CD4-positive, CD25-positive, alpha-beta regulatory T cell (primary cell): ENCODE results near the gene GPR65. TPM values are rescaled to one million over a fixed set of nuclear protein-coding genes. Genes with fewer than 3 reads are reported as not detected.

ENCODE experiments used
- ATAC-seq, 2 donors: fragments of 150-1000 bp; cut with Tn5 transposase; one replicate each; pipeline ENCODE4 v1.10.0; 2021; ENCODE audit warnings: low read depth in 2 of 2, moderate number of reproducible peaks in 2 of 2, moderate library complexity in 1 of 2
- DNase-seq, 3 donors: peaks; one replicate each; pipeline versions ENCODE4 v3.0.0 to v3.0.0-alpha.2; 2012 to 2022; ENCODE audit warnings: mixed read lengths in 1 of 3
- H3K27ac ChIP-seq: one replicate; pipeline ENCODE4 v1.7.0; 2013; ENCODE audit warnings: mild to moderate bottlenecking, low read length; ENCODE audit not compliant: insufficient read depth, poor library complexity, severe bottlenecking
- H3K27me3 ChIP-seq: one replicate; pipeline ENCODE4 v1.7.0; 2013; ENCODE audit warnings: low read length; ENCODE audit not compliant: control insufficient read depth, insufficient read depth
- H3K36me3 ChIP-seq: one replicate; pipeline ENCODE4 v1.7.0; 2013; ENCODE audit warnings: mild to moderate bottlenecking, low read length, moderate library complexity; ENCODE audit not compliant: control insufficient read depth, insufficient read depth
- H3K4me1 ChIP-seq: 2 replicates; pipeline ENCODE4 v1.7.0; 2013; ENCODE audit warnings: mild to moderate bottlenecking, low read length; ENCODE audit not compliant: insufficient read depth, control insufficient read depth, poor library complexity, severe bottlenecking
- H3K4me3 ChIP-seq: one replicate; pipeline ENCODE4 v1.7.0; 2013; ENCODE audit warnings: low read depth, mild to moderate bottlenecking, low read length, moderate library complexity
- H3K9me3 ChIP-seq, 2 experiments: 1 replicate in 1 of 2; 2 replicates in 1 of 2; pipeline ENCODE4 v1.7.0; 2013; ENCODE audit warnings: low read length in 2 of 2, mild to moderate bottlenecking in 1 of 2, moderate library complexity in 1 of 2; ENCODE audit not compliant: control insufficient read depth in 2 of 2
- H3K27ac Mint-ChIP-seq, 3 donors: one replicate each; pipeline ENCODE4 v1.8.0; 2020 to 2022; ENCODE audit warnings: mild to moderate bottlenecking in 3 of 3, mixed read lengths in 3 of 3, moderate library complexity in 2 of 3
- H3K27me3 Mint-ChIP-seq: one replicate; pipeline ENCODE4 v1.8.0; 2022; ENCODE audit warnings: mild to moderate bottlenecking, mixed read lengths
- H3K36me3 Mint-ChIP-seq: one replicate; pipeline ENCODE4 v1.8.0; 2020; ENCODE audit warnings: mixed read lengths
- H3K4me1 Mint-ChIP-seq, 4 donors: one replicate each; pipeline ENCODE4 v1.8.0; 2020 to 2022; ENCODE audit warnings: mixed read lengths in 4 of 4, mild to moderate bottlenecking in 1 of 4
- H3K4me3 Mint-ChIP-seq, 4 donors: one replicate each; pipeline ENCODE4 v1.8.0; 2020 to 2022; ENCODE audit warnings: mild to moderate bottlenecking in 4 of 4, mixed read lengths in 4 of 4, moderate library complexity in 3 of 4
- H3K9me3 Mint-ChIP-seq, 7 donors: one replicate each; pipeline ENCODE4 v1.8.0; 2020 to 2022; ENCODE audit warnings: mixed read lengths in 7 of 7, mild to moderate bottlenecking in 3 of 7, moderate library complexity in 2 of 7
- polyA plus RNA-seq, 4 donors: library from polyadenylated mRNA; unstranded; fragments of 300-500 nt; fragmentation: Illumina TruSeq; gene quantifications; one replicate each; pipeline ENCODE4 v1.2.3, GENCODE V29; 2021
- total RNA-seq: library from RNA; stranded (reverse); gene quantifications from one replicate; pipeline ENCODE4 v1.2.3, GENCODE V29; 2022

The GPR65 gene
- total and polyA plus RNA-seq, 5 donors from 2014 or later, result 12.3 to 15.5 (median 12.9) TPM

DNA sequence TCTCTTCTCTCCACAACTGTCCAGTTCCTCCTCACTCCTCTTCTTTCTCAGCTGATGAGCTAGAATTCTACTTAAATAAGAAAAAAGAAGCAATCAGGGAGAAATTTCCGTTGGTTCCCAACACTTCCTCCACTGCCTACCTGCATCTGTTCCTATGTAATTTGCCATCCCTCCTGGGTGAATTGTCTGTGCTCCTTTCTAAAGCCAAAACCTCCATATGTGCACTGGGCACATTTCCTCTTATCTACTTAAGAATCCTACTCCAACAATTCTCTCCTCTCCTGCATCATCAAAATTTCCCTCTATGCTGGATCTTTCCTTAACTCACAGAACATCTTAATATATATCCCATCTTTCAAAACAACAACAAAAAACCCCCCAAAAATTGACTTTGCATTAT is 35.2 kb downstream of the GPR65 start:
- H3K27ac ChIP-seq, result no peak overlapping the region
- H3K4me3 Mint-ChIP-seq, result no peak overlapping the region
- H3K4me1 Mint-ChIP-seq, result peaks cover 5 to 24% (median 16%) of the 10 kb centered on the region in 4 donors
- DNase-seq, result no peak
- ATAC-seq, result no peak
- H3K4me1 ChIP-seq, result peaks cover 5% of the 10 kb centered on the region
- H3K27me3 ChIP-seq, result no peaks in the 10 kb centered on the region
- no peaks in the 10 kb centered on the region for H3K27me3 Mint-ChIP-seq
- H3K4me3 ChIP-seq, result no peak overlapping the region
- H3K36me3 ChIP-seq, result no peaks in the 10 kb centered on the region
- peaks cover 6% of the 10 kb centered on the region for H3K36me3 Mint-ChIP-seq
- no peaks in the 10 kb centered on the region for H3K9me3 ChIP-seq
- no peak overlapping the region for H3K27ac Mint-ChIP-seq
- no peaks in the 10 kb centered on the region for H3K9me3 Mint-ChIP-seq

DNA sequence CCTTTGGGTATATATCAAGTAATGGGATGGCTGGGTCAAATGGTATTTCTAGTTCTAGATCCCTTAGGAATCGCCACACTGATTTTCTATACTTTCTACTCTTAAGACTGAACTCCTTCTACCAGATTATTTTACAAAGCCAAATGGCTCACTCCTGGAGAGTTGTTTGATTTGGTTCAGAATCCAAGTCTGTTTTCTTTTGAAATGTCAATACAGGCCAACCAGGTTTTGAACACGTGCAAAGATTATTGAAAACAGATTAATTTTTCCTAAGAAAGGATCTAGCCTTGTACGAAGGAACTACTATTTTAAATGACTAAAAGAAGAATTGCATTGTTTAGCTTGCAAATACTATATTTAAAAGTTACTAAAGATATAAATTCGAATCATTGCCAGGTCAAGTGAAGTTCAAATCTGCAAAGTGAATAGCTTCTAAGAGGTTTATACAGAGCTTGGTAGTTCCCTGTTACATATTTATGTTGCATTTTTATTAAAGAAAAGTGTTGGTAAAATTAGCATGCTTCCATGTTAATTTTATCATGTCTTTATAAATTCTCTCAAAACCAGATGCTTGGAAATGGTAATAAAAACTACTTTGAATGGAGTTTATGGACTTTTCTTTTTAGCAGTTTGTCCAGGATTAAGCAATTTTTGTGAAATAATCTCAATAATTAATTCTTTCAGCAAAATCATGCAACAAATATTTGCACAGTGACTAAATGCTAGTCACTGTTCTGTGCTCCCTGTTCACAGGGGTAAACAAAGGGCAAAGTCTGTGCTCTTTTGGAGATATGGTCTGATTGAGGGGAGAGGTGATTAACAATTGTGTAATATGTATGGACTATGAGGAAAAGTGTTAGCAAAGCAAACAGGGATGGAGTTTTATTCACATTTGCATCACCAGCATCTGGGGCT is 38.9 kb downstream of the GPR65 start:
- Histone ChIP-seq H3K27me3 (no peaks in the 10 kb centered on the region), H3K9me3 (no peaks in the 10 kb centered on the region), H3K4me1 (peaks cover 5% of the 10 kb centered on the region), H3K4me3 (no peak overlapping the region), H3K27ac (no peak overlapping the region), H3K36me3 (no peaks in the 10 kb centered on the region)
- Mint-ChIP-seq H3K9me3 (peaks cover 0 to 2% (median 0%) of the 10 kb centered on the region in 7 donors), H3K4me3 (no peak overlapping the region), H3K27ac (no peak overlapping the region), H3K27me3 (peaks cover 4% of the 10 kb centered on the region), H3K36me3 (peaks cover 3% of the 10 kb centered on the region), H3K4me1 (peaks cover 4 to 17% (median 10%) of the 10 kb centered on the region in 4 donors)
- ATAC-seq (no peak), DNase-seq (no peak)

DNA sequence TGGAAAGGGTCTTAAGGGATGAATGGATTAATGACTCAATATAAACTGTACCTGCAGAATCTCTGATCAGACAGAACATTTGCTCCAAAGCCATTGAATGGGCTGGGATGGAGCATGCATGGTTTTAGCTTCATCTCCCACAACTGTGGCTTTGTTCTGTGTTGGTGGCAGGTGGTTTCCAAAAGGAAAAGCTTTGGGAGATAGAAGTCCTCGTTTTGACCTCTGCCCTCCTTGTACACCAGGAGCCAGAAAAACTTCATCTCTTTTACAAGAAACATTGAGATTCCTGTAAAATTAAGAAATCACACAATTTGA is 39.5 kb downstream of the GPR65 start:
- Mint-ChIP-seq H3K4me3 (no peak overlapping the region), H3K36me3 (peaks cover 3% of the 10 kb centered on the region), H3K27ac (no peak overlapping the region), H3K27me3 (peaks cover 4% of the 10 kb centered on the region), H3K9me3 (peaks cover 0 to 2% (median 0%) of the 10 kb centered on the region in 7 donors), H3K4me1 (peaks cover 4 to 12% (median 7%) of the 10 kb centered on the region in 4 donors)
- Histone ChIP-seq H3K4me1 (peaks cover 5% of the 10 kb centered on the region), H3K36me3 (no peaks in the 10 kb centered on the region), H3K4me3 (no peak overlapping the region), H3K27ac (no peak overlapping the region), H3K27me3 (no peaks in the 10 kb centered on the region), H3K9me3 (no peaks in the 10 kb centered on the region)
- ATAC-seq (no peak), DNase-seq (no peak)

DNA sequence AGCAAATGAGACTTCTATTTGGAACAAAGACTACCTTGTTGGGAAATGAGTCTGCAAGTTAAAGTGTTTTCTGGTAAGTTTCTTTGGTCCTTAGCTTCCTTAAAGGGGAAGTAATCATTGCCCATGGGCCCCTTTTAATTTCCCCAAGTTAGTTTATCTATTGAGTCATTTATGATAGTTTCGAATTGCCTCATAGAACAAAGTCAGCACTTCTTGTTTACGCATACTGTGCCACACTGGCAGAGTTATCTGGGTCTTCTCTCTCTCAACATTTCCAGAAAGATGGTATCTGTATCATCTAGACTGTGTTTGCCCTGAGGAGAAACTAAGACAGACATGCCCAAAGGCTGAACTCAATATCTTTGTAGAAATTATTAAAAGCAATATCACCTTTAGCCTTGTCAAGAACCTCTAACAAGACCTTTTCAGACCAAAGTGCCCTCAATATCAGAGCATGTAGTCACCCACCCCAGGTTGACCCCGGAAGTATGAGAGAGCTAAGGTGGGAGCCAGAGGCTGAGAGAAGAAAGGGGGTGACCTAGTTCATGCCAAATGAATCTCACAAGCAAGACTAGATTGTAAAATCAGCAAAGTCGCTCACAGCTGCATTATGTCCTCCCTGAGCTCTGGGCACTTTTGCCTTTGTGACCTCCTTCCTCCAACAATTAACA is 40.0 kb downstream of the GPR65 start:
- Mint-ChIP-seq H3K27ac (peak overlapping the region in 1 of 3 donors; percentile 61), H3K4me3 (no peak overlapping the region), H3K36me3 (peaks cover 3% of the 10 kb centered on the region), H3K4me1 (peaks cover 4 to 14% (median 8%) of the 10 kb centered on the region in 4 donors), H3K27me3 (peaks cover 4% of the 10 kb centered on the region), H3K9me3 (peaks cover 0 to 2% (median 0%) of the 10 kb centered on the region in 7 donors)
- Histone ChIP-seq H3K4me3 (no peak overlapping the region), H3K4me1 (peaks cover 5% of the 10 kb centered on the region), H3K9me3 (no peaks in the 10 kb centered on the region), H3K36me3 (no peaks in the 10 kb centered on the region), H3K27ac (peak overlapping the region; percentile 47), H3K27me3 (no peaks in the 10 kb centered on the region)
- ATAC-seq, result no peak
- peak in 1 of 3 donors; percentile 48 for DNase-seq

DNA sequence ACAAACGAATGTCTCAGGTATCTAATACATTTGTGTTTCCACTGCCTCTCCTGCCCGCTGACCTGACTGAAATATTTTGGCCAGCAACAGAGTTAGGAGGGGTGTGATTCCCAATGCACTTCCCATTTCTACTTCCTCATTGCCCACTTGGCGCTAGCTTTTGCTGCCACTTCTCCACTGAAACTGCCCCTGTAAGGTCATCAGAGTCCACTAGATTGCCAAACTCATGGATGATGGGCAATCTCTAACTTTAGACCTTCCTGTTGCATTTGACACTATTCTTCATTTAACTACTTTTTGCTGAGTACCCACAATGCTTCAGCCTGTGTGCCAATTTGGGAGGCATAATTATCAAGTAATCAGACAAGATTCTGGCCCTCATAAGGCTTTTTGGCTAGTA is 40.8 kb downstream of the GPR65 start:
- ATAC-seq (no peak), DNase-seq (no peak)
- H3K4me1 Mint-ChIP-seq, result peaks cover 4 to 22% (median 10%) of the 10 kb centered on the region in 4 donors
- H3K27me3 Mint-ChIP-seq, result peaks cover 4% of the 10 kb centered on the region
- H3K4me3 Mint-ChIP-seq, result no peak overlapping the region
- H3K27ac Mint-ChIP-seq, result peak overlapping the region in 1 of 3 donors; percentile 13
- peak overlapping the region; percentile 15 for H3K27ac ChIP-seq
- H3K9me3 ChIP-seq, result no peaks in the 10 kb centered on the region
- peaks cover 0 to 2% (median 0%) of the 10 kb centered on the region in 7 donors for H3K9me3 Mint-ChIP-seq
- no peak overlapping the region for H3K4me3 ChIP-seq
- no peaks in the 10 kb centered on the region for H3K27me3 ChIP-seq
- peaks cover 3% of the 10 kb centered on the region for H3K36me3 Mint-ChIP-seq
- peaks cover 11% of the 10 kb centered on the region for H3K4me1 ChIP-seq
- no peaks in the 10 kb centered on the region for H3K36me3 ChIP-seq

- peaks cover 12% of the 10 kb centered on the region for H3K4me1 ChIP-seq
- no peaks in the 10 kb centered on the region for H3K36me3 ChIP-seq
- ATAC-seq (no peak), DNase-seq (no peak)
- peaks cover 7% of the 10 kb centered on the region for H3K36me3 Mint-ChIP-seq
- peaks cover 4 to 25% (median 12%) of the 10 kb centered on the region in 4 donors for H3K4me1 Mint-ChIP-seq
- H3K27ac Mint-ChIP-seq, result no peak overlapping the region
- peaks cover 0 to 4% (median 1%) of the 10 kb centered on the region in 7 donors for H3K9me3 Mint-ChIP-seq
- H3K9me3 ChIP-seq, result no peaks in the 10 kb centered on the region
- no peak overlapping the region for H3K27ac ChIP-seq
- no peak overlapping the region for H3K4me3 Mint-ChIP-seq
- peaks cover 4% of the 10 kb centered on the region for H3K27me3 Mint-ChIP-seq
- no peak overlapping the region for H3K4me3 ChIP-seq
- no peaks in the 10 kb centered on the region for H3K27me3 ChIP-seq
Measured at GRCh38 chr14:88048351-88048750, 43.4 kb downstream of the GPR65 start.

GRCh38 chr14:88049266-88049665 is 44.3 kb downstream of the GPR65 start:
- Mint-ChIP-seq H3K36me3 (peaks cover 7% of the 10 kb centered on the region), H3K27me3 (peaks cover 7% of the 10 kb centered on the region), H3K9me3 (peaks cover 0 to 7% (median 2%) of the 10 kb centered on the region in 7 donors), H3K4me3 (no peak overlapping the region), H3K4me1 (peaks cover 4 to 23% (median 11%) of the 10 kb centered on the region in 4 donors), H3K27ac (peak overlapping the region in 1 of 3 donors; percentile 17)
- Histone ChIP-seq H3K36me3 (no peaks in the 10 kb centered on the region), H3K4me1 (peaks cover 11% of the 10 kb centered on the region), H3K27me3 (no peaks in the 10 kb centered on the region), H3K9me3 (no peaks in the 10 kb centered on the region), H3K27ac (no peak overlapping the region), H3K4me3 (no peak overlapping the region)
- DNase-seq, result no peak
- ATAC-seq, result no peak
